Testis (tissue), 3 donors: ENCODE results near the gene OPHN1. TPM values are rescaled to one million over a fixed set of nuclear protein-coding genes. Genes with fewer than 3 reads are reported as not detected.

ENCODE experiments used
- DNase-seq: peaks from one replicate; pipeline ENCODE4 v3.0.0-alpha.2; 2019
- H3K27ac ChIP-seq, 2 donors: fragments of 200-600 bp; sonication (generic); one replicate each; pipeline ENCODE4 v1.5.1; 2019
- H3K27me3 ChIP-seq: fragments of 200-600 bp; sonication (generic); one replicate; pipeline ENCODE4 v1.5.1; 2019
- H3K36me3 ChIP-seq: fragments of 200-600 bp; sonication (generic); one replicate; pipeline ENCODE4 v1.5.1; 2017; ENCODE audit warnings: low read depth; ENCODE audit errors: missing control alignments
- H3K4me1 ChIP-seq: fragments of 200-600 bp; sonication (generic); one replicate; pipeline ENCODE4 v1.5.1; 2019
- H3K4me3 ChIP-seq, 2 donors: fragments of 200-600 bp; sonication (generic); one replicate each; pipeline ENCODE4 v1.5.1; 2017 to 2019
- H3K9me3 ChIP-seq: fragments of 200-600 bp; sonication (generic); one replicate; pipeline ENCODE4 v1.5.1; 2017
- CTCF ChIP-seq, 3 experiments: fragments of 450-650 bp in 2 of 3; fragments of 200-600 bp in 1 of 3; sonication (generic) in 1 of 3; IDR thresholded peaks; one replicate each; pipeline ENCODE4 v1.5.1; 2016 to 2019; ENCODE audit warnings: antibody characterized with exemption in 3 of 3, mild to moderate bottlenecking in 2 of 3, moderate library complexity in 1 of 3
- POLR2A ChIP-seq: fragments of 450-650 bp; IDR thresholded peaks from one replicate; pipeline ENCODE4 v1.6.1; 2017; ENCODE audit warnings: antibody characterized with exemption, mild to moderate bottlenecking, moderate library complexity
- WGBS, 2 donors: methylation state at CpG; one replicate each; pipeline ENCODE4 v1.1.5; 2018; 5-methylcytosine and 5-hydroxymethylcytosine counted together
- intact Hi-C: fragments of 100-400 bp; cut with DNase I; formaldehyde crosslinking; loops from one replicate; pipeline ENCODE4 v1.15.1; 2023; ENCODE audit warnings: low total_unique reads
- polyA plus RNA-seq: library from polyadenylated mRNA; stranded (reverse); fragments of 350-450 nt; fragmentation: Illumina TruSeq; extraction: RNeasy Lipid Tissue Mini Kit (QIAGEN cat#74804); gene quantifications from one replicate; pipeline ENCODE4 v1.2.3, GENCODE V29; 2014; ENCODE audit warnings: low read depth, low replicate concordance; ENCODE audit not compliant: insufficient read depth
- total RNA-seq, 2 donors: library from RNA; depleted of rRNA; stranded (reverse); fragments of >200 nt; gene quantifications; one replicate each; pipeline ENCODE4 v1.2.3, GENCODE V29; 2016

Gene OPHN1
- total and polyA plus RNA-seq, 3 donors from 2014 or later, result 2.3 to 5.7 (median 5.5) TPM

DNA sequence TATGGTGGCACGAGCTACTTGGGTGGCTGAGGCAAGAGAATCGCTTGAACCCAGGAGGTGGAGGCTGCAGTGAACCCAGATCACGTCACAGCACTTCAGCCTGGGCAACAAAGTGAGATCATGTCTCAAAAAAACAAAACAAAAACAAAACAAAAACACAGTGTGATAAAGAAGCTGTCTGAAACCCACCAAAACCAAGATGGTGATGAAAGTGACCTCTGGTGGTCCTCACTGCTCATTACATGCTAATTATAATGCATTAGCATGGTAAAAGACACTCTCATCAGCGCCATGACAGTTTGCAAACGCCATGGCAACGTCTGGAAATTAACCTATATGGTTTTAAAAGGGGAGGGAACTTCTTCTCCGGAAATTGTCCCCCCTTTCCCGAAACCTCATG is 29.4 kb upstream of the OPHN1 start:
- DNase-seq, result peak; percentile 21
- H3K27ac ChIP-seq, result no peak overlapping the region
- no peak overlapping the region for H3K4me3 ChIP-seq
- peak; percentile 6 to 50 (median 38) for TF ChIP-seq CTCF (IDR thresholded peaks at IDR 0.05)
- TF ChIP-seq POLR2A, result no peak
- no peaks in the 10 kb centered on the region for H3K27me3 ChIP-seq
- H3K4me1 ChIP-seq, result no peaks in the 10 kb centered on the region
- H3K9me3 ChIP-seq, result no peaks in the 10 kb centered on the region
- intact Hi-C loops, result no loop called here
- H3K36me3 ChIP-seq, result no peaks in the 10 kb centered on the region
- WGBS, 2 donors, result 28 to 36% methylated on average over 7 to 8 of the region's 8 CpGs

DNA sequence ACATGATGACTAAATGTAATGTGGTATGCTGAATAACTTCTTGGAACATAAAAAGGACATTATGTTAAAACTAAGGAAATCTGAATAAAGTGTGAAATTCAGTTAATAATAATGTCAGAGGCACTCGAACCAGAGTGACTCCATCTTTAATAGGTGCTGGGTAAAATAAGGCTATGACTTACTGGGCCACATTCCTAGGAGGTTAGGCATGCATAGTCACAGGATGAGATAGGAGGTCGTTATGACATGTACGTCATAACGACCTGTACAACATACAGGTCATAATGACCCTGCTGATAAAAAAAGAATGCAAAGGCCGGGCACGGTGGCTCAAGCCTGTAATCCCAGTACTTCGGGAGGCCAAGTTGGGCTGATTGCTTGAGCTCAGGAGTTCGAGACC is 28.9 kb upstream of the OPHN1 start:
- no peak for DNase-seq
- Histone ChIP-seq H3K27ac (no peak overlapping the region), H3K27me3 (no peaks in the 10 kb centered on the region), H3K9me3 (no peaks in the 10 kb centered on the region), H3K36me3 (no peaks in the 10 kb centered on the region), H3K4me3 (no peak overlapping the region), H3K4me1 (no peaks in the 10 kb centered on the region)
- WGBS, 2 donors, result 56 to 88% methylated on average over 4 to 8 of the region's 8 CpGs
- intact Hi-C loops, result no loop called here
- TF ChIP-seq CTCF (IDR thresholded peaks at IDR 0.05), result no peak

GRCh38 chrX:68461576-68461975 is 28.3 kb upstream of the OPHN1 start:
- no peak overlapping the region for H3K4me3 ChIP-seq
- H3K36me3 ChIP-seq, result no peaks in the 10 kb centered on the region
- no peak overlapping the region for H3K27ac ChIP-seq
- H3K4me1 ChIP-seq, result no peaks in the 10 kb centered on the region
- TF ChIP-seq CTCF (IDR thresholded peaks at IDR 0.05) (no peak), POLR2A (no peak)
- intact Hi-C loops, result no loop called here
- H3K27me3 ChIP-seq, result no peaks in the 10 kb centered on the region
- DNase-seq, result no peak
- no peaks in the 10 kb centered on the region for H3K9me3 ChIP-seq

GRCh38 chrX:68461093-68461492 is 27.8 kb upstream of the OPHN1 start:
- no peak overlapping the region for H3K4me3 ChIP-seq
- DNase-seq, result no peak
- H3K4me1 ChIP-seq, result no peaks in the 10 kb centered on the region
- H3K9me3 ChIP-seq, result no peaks in the 10 kb centered on the region
- no peak overlapping the region for H3K27ac ChIP-seq
- H3K36me3 ChIP-seq, result no peaks in the 10 kb centered on the region
- 18 to 40% methylated on average over 6 of the region's 6 CpGs for WGBS, 2 donors
- intact Hi-C loops, result no loop called here
- no peaks in the 10 kb centered on the region for H3K27me3 ChIP-seq
- TF ChIP-seq POLR2A (no peak), CTCF (IDR thresholded peaks at IDR 0.05) (no peak)

DNA sequence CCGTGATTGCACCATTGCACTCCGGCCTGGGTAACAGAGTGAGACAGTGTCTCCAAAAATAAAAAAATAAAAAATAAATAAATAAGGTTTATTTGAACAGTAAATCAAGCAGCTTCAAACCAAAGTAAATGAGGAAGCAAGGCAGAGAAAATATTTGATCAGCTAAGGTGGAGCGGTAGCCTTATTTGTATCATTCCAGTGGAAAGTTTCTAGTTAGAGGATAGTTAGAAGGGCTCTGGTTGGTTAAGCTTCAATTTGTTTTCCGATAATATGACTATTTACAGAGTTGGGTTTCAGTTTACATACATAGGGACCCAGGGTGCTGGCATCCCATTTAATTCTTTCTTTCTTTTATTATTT is 21.8 kb upstream of the OPHN1 start:
- DNase-seq, result no peak
- intact Hi-C loops, result no loop called here
- TF ChIP-seq POLR2A (no peak), CTCF (IDR thresholded peaks at IDR 0.05) (no peak)
- WGBS, 2 donors, result 91 to 96% methylated on average over 4 of the region's 4 CpGs
- Histone ChIP-seq H3K4me1 (no peaks in the 10 kb centered on the region), H3K27me3 (no peaks in the 10 kb centered on the region), H3K9me3 (no peaks in the 10 kb centered on the region), H3K4me3 (no peak overlapping the region), H3K27ac (no peak overlapping the region), H3K36me3 (no peaks in the 10 kb centered on the region)
